Activated CD4-positive, alpha-beta memory T cell treated with anti-CD3 and anti-CD28 coated beads for 36 hours (primary cell): ENCODE results near the gene CRYBG1. TPM values are rescaled to one million over a fixed set of nuclear protein-coding genes. Genes with fewer than 3 reads are reported as not detected.
A peak's percentile ranks its signal among the peaks of the same experiment; 100 is the strongest.

Experiments used
- CTCF ChIA-PET: fragments of 350-600 bp; sonication (Branson Sonifier 250); formaldehyde crosslinking; loops from one replicate; lab custom pipeline; 2021; ENCODE audit warnings: antibody characterized with exemption, inconsistent platforms; lab: Charles Lee
- POLR2A ChIA-PET: fragments of 350-600 bp; sonication (Branson Sonifier 250); formaldehyde crosslinking; loops from one replicate; lab custom pipeline; 2021; ENCODE audit warnings: antibody characterized with exemption; lab: Charles Lee
- DNase-seq: peaks from one replicate; pipeline ENCODE4 v3.0.0-alpha.2; 2020
- H3K27ac Mint-ChIP-seq: one replicate; pipeline ENCODE4 v1.8.0; 2021; ENCODE audit warnings: mixed read lengths
- H3K27me3 Mint-ChIP-seq: one replicate; pipeline ENCODE4 v1.8.0; 2021; ENCODE audit warnings: mixed read lengths
- H3K36me3 Mint-ChIP-seq: one replicate; pipeline ENCODE4 v1.8.0; 2021; ENCODE audit warnings: mixed read lengths
- H3K4me1 Mint-ChIP-seq: one replicate; pipeline ENCODE4 v1.8.0; 2021; ENCODE audit warnings: low read depth, mixed read lengths
- H3K4me3 Mint-ChIP-seq: one replicate; pipeline ENCODE4 v1.8.0; 2021; ENCODE audit warnings: mild to moderate bottlenecking, mixed read lengths
- H3K9me3 Mint-ChIP-seq: one replicate; pipeline ENCODE4 v1.8.0; 2021; ENCODE audit warnings: mixed read lengths
- intact Hi-C: fragments of 100-400 bp; cut with micrococcal nuclease; formaldehyde crosslinking; loops from one replicate; pipeline ENCODE4 v1.15.1; 2023
- total RNA-seq, 2 experiments: library from RNA; stranded (reverse); gene quantifications; one replicate each; pipeline ENCODE4 v1.2.3, GENCODE V29; 2021

The CRYBG1 gene
- total RNA-seq, 2 experiments from 2014 or later = 38.4 to 39.3 TPM

DNA sequence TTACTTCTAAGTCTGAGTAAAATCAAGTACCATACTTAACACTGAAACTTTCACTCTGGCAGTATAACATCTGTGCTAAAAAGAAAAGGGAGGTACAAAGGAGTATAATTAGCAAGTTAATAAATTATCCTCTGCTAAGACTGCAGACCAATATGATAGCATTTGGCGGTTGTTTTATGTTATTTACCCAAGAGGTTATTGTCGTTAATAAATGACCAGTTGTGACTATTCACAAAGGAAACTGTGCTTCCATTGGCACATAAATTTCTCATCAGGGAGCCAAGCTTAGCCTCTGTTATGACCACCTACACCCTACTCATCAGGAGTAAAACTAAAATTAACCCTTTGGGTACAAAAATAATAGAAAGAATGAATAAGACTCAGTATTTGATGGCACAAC is 86.5 kb downstream of the CRYBG1 start:
- no peaks in the 10 kb centered on the region for H3K36me3 Mint-ChIP-seq
- no peak for DNase-seq
- no peak overlapping the region for H3K27ac Mint-ChIP-seq
- no peaks in the 10 kb centered on the region for H3K9me3 Mint-ChIP-seq
- no peak overlapping the region for H3K4me3 Mint-ChIP-seq
- peaks cover 17% of the 10 kb centered on the region for H3K4me1 Mint-ChIP-seq
- H3K27me3 Mint-ChIP-seq = peaks cover 13% of the 10 kb centered on the region
- intact Hi-C loops = loop anchor here (2.0 to 5.0 kb wide), 2 partner anchors 64 to 550 kb away; no protein-coding TSS in a partner anchor
- ChIA-PET CTCF (interaction anchor here (0.6 to 14.5 kb wide), 7 partner anchors 59 to 532 kb away, joined by 3 to 440 read pairs (median 3); no protein-coding TSS in a partner anchor), POLR2A (no interaction called here)

DNA sequence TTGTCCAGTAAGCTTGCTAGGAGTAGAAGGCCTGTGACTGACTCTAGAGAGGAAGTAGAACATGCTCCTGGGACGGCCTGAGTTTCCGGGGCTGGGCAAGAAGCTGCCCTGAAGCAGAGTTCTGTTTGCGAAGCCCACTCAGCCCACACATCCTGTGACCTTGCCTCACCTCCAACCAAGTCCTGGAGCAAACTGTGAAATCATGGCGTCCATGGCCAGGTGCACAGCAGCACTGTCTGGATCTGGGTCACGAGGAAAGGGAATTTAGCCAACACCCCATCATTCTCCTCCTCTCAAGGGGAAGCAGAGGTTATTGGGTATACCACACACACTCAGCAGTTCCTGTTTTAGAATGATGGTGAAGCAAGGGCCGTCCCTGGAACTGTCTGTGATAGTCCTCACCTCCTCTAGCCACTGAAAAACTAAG is 87.5 kb downstream of the CRYBG1 start:
- no peaks in the 10 kb centered on the region for H3K9me3 Mint-ChIP-seq
- H3K4me1 Mint-ChIP-seq = peaks cover 17% of the 10 kb centered on the region
- POLR2A ChIA-PET = no interaction called here
- DNase-seq = peak; percentile 38
- no peak overlapping the region for H3K4me3 Mint-ChIP-seq
- no peak overlapping the region for H3K27ac Mint-ChIP-seq
- H3K27me3 Mint-ChIP-seq = peaks cover 6% of the 10 kb centered on the region
- no peaks in the 10 kb centered on the region for H3K36me3 Mint-ChIP-seq
- intact Hi-C loops = loop anchor here (2.0 to 5.0 kb wide), 3 partner anchors 27 to 549 kb away; no protein-coding TSS in a partner anchor
- CTCF ChIA-PET = interaction anchor here (1.0 to 14.5 kb wide), 7 partner anchors 61 to 550 kb away, joined by 3 to 440 read pairs (median 6); no protein-coding TSS in a partner anchor

DNA sequence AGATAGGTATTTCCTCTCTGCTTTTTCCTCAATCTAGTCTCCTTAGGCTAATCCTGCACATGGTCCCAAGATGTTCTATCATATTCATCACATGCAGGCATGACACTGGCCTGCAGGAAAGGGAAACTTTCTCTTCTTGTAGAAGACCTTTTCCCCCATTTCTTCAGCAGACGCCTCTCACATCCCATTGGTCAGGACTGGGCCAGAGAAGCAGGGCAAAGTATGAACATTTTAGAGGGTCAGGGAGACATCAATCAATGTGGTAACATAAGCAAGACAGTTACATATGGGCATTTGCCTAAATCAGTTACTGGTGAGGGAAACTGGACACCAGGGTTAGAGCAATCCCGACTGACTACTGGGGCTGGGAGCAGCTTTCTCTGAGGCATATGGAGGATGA is 90.1 kb downstream of the CRYBG1 start:
- DNase-seq = no peak
- Mint-ChIP-seq H3K4me1 (peaks cover 17% of the 10 kb centered on the region), H3K4me3 (no peak overlapping the region), H3K36me3 (no peaks in the 10 kb centered on the region), H3K27me3 (no peaks in the 10 kb centered on the region), H3K9me3 (no peaks in the 10 kb centered on the region), H3K27ac (no peak overlapping the region)
- intact Hi-C loops = no loop called here
- CTCF ChIA-PET = interaction anchor here (1.3 to 14.5 kb wide), 2 partner anchors 114 to 529 kb away, joined by 5 to 440 read pairs; no protein-coding TSS in a partner anchor
- POLR2A ChIA-PET = no interaction called here

DNA sequence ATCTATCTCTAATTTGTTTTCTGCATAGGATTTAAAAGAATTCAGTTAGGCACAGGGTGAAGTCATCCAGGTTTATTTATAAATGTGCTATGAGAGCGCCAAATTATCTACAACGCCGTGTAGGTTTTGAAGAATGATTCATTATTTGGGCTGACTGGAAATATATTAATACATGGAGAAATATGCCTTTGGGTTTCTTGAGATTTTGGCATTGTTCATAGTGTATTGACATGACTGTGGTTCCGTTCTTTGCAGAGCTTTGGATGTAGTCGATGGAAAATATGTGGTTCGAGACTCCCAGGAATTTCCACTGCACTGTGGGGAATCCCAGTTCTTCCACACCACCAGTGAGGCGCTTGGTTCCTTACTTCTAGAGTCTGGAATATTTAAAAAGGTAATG is 90.9 kb downstream of the CRYBG1 start:
- Mint-ChIP-seq H3K4me3 (no peak overlapping the region), H3K4me1 (peaks cover 17% of the 10 kb centered on the region), H3K27me3 (no peaks in the 10 kb centered on the region), H3K27ac (no peak overlapping the region), H3K9me3 (no peaks in the 10 kb centered on the region), H3K36me3 (no peaks in the 10 kb centered on the region)
- intact Hi-C loops = no loop called here
- DNase-seq = no peak
- POLR2A ChIA-PET = no interaction called here
- CTCF ChIA-PET = interaction anchor here (1.3 to 14.5 kb wide), 2 partner anchors 113 to 528 kb away, joined by 5 to 440 read pairs; no protein-coding TSS in a partner anchor

DNA sequence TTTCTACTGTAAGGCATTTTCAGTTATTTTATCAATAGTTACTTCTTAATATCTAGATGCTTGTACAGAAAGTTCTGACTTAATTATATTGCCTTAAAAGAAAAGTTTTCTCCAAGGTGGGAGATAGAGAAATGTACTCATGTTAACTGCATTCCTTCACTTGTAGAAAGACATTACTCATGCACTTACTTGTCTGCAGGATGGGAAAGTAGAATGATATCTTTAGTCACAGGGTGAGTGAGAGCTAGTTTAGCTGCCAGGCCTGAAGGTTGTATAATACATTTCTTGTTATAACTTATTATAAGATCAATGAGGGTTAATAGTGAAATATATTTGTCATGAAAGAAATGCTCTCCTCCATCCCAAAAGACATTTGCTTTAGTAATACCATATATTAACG is 92.1 kb downstream of the CRYBG1 start:
- no peaks in the 10 kb centered on the region for H3K36me3 Mint-ChIP-seq
- intact Hi-C loops = no loop called here
- POLR2A ChIA-PET = no interaction called here

DNA sequence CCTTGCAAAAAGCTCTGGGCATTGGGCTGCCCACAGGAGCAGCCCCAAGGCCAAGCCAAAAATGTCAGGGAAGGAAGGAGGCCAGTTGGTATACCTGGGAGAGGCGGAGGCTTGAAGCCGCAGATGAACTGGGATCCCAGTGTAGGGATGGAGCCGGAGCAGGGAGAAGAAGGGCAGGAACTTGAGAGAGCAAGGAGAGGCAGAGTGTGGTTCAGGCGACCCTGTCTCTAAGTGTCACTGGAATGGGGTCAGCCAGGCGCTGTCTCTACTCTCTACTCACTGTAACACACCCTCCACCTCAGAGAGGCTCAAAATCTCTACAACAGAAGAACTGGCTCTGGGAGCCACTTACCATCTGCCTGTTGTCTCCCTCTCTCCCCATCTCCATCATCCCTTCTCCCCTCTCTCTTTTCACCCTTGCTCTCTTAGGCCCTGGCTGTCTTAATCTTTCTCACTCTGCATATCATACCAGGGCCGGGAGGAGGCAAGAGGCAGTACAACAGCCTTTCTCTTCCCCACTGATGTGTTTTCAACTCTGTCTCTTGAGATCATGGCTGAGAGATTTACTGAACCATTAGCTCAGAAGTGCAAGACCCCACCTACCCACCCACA is 93.3 kb downstream of the CRYBG1 start:
- Mint-ChIP-seq H3K9me3 (no peaks in the 10 kb centered on the region), H3K27me3 (no peaks in the 10 kb centered on the region), H3K4me1 (no peaks in the 10 kb centered on the region), H3K36me3 (no peaks in the 10 kb centered on the region), H3K4me3 (no peak overlapping the region), H3K27ac (no peak overlapping the region)
- ChIA-PET POLR2A (no interaction called here), CTCF (interaction anchor here (1.1 to 14.5 kb wide), 2 partner anchors 111 to 119 kb away, joined by 4 to 440 read pairs; no protein-coding TSS in a partner anchor)
- no peak for DNase-seq
- intact Hi-C loops = no loop called here

More for the DNA sequence above, 92.1 kb downstream of the CRYBG1 start:
- Mint-ChIP-seq H3K4me3 (no peak overlapping the region), H3K9me3 (no peaks in the 10 kb centered on the region), H3K4me1 (peaks cover 10% of the 10 kb centered on the region), H3K27me3 (no peaks in the 10 kb centered on the region), H3K27ac (no peak overlapping the region)
- no peak for DNase-seq
- CTCF ChIA-PET = interaction anchor here (0.8 to 14.5 kb wide), 3 partner anchors 112 to 118 kb away, joined by 3 to 440 read pairs (median 4); no protein-coding TSS in a partner anchor

DNA sequence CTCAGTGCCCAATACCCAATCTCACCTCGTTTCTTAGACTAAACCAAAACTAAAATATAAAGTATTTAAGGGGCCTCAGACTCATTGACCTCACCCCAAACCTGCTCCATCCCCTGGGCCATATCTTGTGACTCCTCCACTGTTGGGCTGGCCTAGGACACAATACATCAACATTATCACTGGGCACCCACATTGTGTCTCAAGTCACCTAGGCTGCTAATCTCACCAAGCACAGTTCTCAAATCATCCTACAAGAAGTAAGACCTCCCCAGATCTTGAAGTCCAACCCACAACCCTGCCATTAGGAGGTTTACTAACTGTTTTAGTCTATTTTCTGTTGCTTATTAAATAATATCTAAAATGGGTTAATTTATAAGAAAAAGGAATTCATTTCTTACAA is 96.2 kb downstream of the CRYBG1 start:
- no peak for DNase-seq
- POLR2A ChIA-PET = no interaction called here
- H3K27ac Mint-ChIP-seq = no peak overlapping the region
- H3K9me3 Mint-ChIP-seq = no peaks in the 10 kb centered on the region
- H3K4me3 Mint-ChIP-seq = no peak overlapping the region
- H3K27me3 Mint-ChIP-seq = no peaks in the 10 kb centered on the region
- intact Hi-C loops = no loop called here
- CTCF ChIA-PET = no interaction called here
- no peaks in the 10 kb centered on the region for H3K4me1 Mint-ChIP-seq
- H3K36me3 Mint-ChIP-seq = no peaks in the 10 kb centered on the region

- no peak overlapping the region for H3K27ac Mint-ChIP-seq
- intact Hi-C loops = no loop called here
- H3K4me1 Mint-ChIP-seq = no peaks in the 10 kb centered on the region
- H3K9me3 Mint-ChIP-seq = no peaks in the 10 kb centered on the region
- H3K27me3 Mint-ChIP-seq = peaks cover 2% of the 10 kb centered on the region
- DNase-seq = no peak
- no peak overlapping the region for H3K4me3 Mint-ChIP-seq
- H3K36me3 Mint-ChIP-seq = no peaks in the 10 kb centered on the region
- ChIA-PET POLR2A (no interaction called here), CTCF (interaction anchor here (1.6 kb wide), 1 partner anchor 9 kb away, joined by 4 read pairs; no protein-coding TSS in a partner anchor)
These were observed 97.8 kb downstream of the CRYBG1 start for GRCh38 chr6:106458021-106458986.

GRCh38 chr6:106460481-106460880 is 100.0 kb downstream of the CRYBG1 start:
- H3K27ac Mint-ChIP-seq = no peak overlapping the region
- H3K27me3 Mint-ChIP-seq = peaks cover 4% of the 10 kb centered on the region
- no peaks in the 10 kb centered on the region for H3K4me1 Mint-ChIP-seq
- intact Hi-C loops = no loop called here
- POLR2A ChIA-PET = no interaction called here
- no peaks in the 10 kb centered on the region for H3K36me3 Mint-ChIP-seq
- no peak for DNase-seq
- no peaks in the 10 kb centered on the region for H3K9me3 Mint-ChIP-seq
- no peak overlapping the region for H3K4me3 Mint-ChIP-seq
- CTCF ChIA-PET = interaction anchor here (1.6 kb wide), 1 partner anchor 100 kb away, joined by 5 read pairs; the partner anchor contains the start of gene CRYBG1

GRCh38 chr6:106461084-106461483 is 100.6 kb downstream of the CRYBG1 start:
- DNase-seq = no peak
- ChIA-PET CTCF (interaction anchor here (3.6 kb wide), 1 partner anchor 105 kb away, joined by 15 read pairs; no protein-coding TSS in a partner anchor), POLR2A (no interaction called here)
- Mint-ChIP-seq H3K4me1 (no peaks in the 10 kb centered on the region), H3K9me3 (no peaks in the 10 kb centered on the region), H3K27me3 (peaks cover 4% of the 10 kb centered on the region), H3K4me3 (no peak overlapping the region), H3K27ac (no peak overlapping the region), H3K36me3 (no peaks in the 10 kb centered on the region)
- intact Hi-C loops = no loop called here

- H3K9me3 Mint-ChIP-seq = no peaks in the 10 kb centered on the region
- no peaks in the 10 kb centered on the region for H3K4me1 Mint-ChIP-seq
- intact Hi-C loops = no loop called here
- H3K4me3 Mint-ChIP-seq = no peak overlapping the region
- ChIA-PET CTCF (interaction anchor here (0.5 to 3.6 kb wide), 4 partner anchors 18 to 103 kb away, joined by 3 to 15 read pairs (median 6); no protein-coding TSS in a partner anchor), POLR2A (no interaction called here)
- H3K27ac Mint-ChIP-seq = no peak overlapping the region
- no peaks in the 10 kb centered on the region for H3K36me3 Mint-ChIP-seq
- no peak for DNase-seq
- peaks cover 9% of the 10 kb centered on the region for H3K27me3 Mint-ChIP-seq
These were observed 102.5 kb downstream of the CRYBG1 start for GRCh38 chr6:106462923-106463557.
